HG03571 (cell line): Measurements from ENCODE around the gene MPDZ.

Experiments used
- ATAC-seq: cut with Tn5 transposase; IDR thresholded peaks from one replicate; pipeline ENCODE4 v1.9.1; 2021; ENCODE audit not compliant: unreplicated experiment

Gene MPDZ

DNA sequence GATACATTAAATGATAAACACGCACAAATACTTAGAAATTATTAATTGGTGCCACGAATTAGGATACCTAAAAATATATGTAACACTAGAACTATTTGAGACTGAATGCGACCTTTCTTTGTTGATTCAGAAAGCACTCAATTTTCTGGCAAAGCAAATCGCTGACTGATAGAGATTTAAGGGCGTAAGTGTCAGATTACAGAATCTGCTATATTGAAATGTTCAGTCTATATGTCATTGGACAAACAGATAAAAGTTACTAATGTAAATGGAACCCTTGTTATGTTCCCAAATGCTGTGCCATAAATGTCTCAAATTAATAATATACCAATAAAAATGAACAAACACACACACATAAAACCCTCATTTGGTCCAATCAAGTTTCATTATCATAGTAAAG lies 137.9 kb downstream of the MPDZ start:
- ATAC-seq, result no peak

DNA sequence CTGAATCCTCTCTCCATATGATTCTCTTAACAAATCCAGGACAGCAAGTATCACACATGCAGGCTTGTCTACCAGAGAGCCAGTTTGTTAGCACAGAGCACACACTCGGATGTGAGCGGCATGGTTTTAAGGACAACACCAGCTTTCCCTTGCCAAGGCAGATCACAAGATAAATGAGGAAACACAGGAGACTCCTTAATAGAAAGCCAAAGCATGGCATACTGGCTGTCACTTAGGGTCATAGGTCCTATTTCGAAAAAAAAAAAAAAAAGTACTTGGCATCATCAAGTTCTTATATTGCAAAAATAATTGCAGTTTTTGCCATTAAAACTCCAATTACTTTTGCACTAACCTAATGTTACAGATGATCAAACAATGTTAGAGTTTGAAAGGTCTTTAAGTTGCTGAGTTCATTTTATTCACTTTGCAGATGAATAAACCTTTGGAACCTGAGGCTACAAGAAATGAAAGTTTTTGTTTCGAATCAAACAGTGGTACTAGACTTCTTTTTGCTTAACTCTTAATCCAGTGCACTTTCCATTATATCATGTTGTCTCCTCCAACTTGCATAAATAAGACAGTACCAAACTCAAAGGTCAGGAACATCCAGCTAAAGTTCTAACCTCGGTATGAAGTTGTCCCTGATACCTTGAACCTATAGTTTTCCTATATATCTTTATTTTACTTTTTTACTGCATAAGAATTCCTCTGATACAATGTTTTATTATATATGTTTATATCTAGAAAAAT lies 138.5 kb downstream of the MPDZ start:
- no peak for ATAC-seq

DNA sequence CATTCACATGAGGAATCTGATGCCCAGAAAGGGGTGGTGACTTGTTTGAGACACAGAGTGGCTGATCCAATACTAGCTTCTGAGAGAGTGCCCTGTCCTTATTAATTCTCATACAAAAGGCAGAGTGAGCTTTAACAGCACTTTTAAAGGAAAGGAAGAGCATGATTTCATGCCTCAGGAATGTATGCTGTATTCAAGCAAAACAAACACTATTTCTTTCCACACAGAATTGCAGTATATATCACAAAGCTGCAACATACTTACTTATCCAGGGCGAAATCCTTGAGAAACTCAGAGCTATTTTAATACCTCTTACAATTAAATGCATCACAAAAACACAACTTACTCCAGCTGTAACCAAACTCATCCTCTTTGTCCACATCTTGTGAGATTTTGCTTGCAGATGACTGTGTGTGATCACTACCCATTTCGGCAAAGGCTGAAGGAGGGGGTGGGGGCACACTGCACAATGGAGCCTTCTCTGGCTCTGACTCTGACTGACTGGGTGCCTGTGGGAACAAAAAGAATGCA lies 139.8 kb downstream of the MPDZ start:
- ATAC-seq, result no peak

DNA sequence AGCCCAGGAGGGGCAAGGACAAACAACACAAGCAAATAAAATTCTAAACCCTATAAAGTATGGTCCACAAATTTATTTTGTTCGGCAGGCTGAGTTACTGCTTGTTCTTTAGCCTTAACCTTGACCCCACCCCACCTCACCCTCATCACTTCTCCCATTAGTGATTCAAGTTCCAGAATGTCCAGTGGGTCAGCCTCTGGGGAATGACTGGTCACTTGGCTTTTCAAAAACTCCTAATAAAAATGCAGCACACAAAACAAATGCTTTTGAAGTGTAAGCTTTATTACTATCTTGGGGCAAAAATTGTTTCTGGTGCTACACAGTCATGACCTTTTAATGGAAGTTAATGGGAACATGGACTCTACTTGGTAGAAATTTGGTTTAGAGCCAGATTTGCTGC lies 142.1 kb downstream of the MPDZ start:
- ATAC-seq, result no peak

DNA sequence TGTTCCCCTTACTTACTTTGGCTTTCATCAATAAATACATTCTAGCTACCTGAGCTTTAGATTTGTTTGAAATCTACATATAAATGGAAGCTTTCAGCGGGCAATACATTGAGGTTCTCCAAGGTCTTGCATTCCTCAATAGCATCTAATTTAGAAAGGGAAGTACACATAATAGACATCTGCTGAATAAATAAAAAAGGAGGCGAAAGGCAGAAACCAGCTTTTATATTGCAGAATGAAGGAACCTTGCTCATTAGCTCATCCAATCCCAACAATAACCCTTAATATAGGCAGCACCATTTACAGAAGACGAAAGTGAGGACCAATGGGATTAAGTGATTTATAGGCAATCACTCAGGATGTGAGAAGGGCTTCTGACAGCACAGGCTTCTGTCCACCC lies 147.5 kb downstream of the MPDZ start:
- no peak for ATAC-seq

DNA sequence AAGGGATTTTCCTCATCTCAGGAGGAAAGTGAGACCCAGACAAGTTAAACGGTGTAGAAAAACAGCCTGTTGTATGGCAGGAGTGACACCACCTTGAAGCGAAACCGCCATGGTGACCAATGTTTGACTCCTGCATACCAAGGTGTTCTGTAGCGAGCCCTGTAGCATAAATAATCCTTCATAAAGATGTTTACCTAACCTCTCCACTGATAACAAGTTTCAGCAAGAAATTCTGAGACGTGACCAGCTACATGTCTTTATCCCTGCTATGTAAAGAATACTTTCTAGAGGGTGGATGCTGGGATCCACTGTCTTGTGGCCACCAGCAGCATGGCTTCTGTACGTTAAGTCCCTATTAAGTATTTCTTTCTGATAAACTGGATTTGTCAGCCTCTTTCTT lies 148.1 kb downstream of the MPDZ start:
- ATAC-seq, result no peak

DNA sequence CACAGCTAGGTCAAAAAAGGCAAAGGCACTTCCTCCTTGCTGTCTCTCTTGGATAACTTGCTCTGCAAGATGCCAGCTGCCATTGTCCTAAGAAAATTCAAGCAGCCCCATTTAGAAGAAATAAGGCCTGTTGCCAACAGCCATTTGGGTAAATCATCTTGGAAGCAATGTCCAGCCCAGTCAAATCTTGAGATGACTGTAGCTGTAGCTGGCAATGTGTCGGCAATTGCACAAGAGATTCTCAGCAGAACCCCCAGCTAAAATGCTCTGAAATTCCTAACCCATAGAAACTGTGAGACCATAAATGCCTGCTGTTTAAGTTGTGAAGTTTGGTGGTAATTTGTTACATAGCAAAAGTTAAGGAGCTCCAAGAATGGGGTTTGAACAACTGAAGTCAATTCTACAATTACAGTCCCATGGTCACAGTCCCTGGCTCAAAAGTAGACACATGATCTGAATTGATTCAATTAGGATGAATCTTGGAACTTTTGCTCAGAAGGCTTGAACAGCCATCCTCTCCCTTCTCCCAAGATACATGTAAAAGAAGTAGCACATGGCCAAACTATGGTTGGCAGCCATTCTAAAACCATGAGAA lies 151.1 kb downstream of the MPDZ start:
- ATAC-seq, result no peak

DNA sequence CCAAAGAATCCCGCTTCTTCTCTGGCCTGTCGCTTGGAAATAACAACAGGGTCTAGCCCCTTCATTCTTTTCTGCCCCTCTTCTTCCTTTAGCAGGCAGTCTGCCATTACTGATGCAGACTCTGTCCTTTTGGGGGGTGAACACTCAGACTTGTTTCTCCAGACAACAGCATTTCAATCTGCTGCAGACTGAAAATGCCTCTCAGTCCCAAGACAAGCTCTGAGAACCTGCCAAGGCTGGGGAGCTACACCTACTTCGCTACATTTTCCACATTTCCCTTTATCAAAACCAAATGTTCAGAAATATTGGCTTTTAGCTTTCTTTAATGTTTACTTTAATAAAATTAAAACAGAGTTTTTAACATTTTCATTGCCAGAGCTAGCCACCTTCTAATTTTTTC lies 152.4 kb downstream of the MPDZ start:
- no peak for ATAC-seq

DNA sequence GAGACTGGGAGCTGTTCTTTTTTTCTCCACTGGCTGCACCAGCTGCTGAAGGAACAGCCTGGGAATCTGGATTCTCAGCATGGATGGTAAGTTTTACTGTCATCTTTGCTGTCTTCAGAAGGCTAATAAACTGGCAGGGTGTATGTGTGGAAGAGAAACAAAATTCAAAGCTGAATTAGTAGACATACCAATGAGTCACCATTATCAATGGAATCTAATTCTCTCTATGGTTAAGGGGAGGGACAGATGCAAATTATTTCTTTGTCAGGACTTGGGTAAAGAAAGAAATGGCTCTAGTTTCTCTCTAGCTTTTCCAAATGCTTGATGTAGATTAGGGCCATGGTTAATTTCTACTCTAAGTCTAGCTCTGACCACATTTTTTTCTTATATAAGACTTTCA lies 154.2 kb downstream of the MPDZ start:
- no peak for ATAC-seq

DNA sequence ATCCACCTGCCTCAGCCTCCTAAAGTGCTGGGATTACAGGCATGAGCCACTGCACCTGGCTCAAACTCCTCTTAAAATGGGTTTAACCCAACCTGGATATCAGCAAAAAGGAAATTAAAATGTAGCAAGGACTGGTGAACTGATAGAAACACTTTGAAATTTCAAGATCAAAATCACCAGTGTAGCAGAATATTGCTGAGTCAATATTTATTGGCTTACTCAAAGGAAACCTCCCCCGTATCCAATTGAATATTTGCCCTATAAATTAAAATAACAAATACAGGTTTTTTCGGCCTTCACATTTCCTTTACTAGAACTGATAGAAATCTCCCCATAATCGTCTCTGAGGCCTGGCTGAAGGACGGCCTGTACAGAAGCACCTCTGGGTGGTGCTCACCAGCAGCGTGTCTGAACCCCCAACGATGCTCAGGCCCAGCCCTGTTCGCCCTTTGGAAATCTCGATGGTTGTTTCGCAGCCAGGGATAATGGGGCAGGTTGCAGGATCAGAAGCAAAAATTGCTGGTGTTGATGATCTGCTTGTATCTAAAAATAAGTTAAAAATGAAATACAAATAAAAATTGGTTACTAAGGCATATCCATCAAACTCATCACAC lies 156.6 kb downstream of the MPDZ start:
- ATAC-seq, result no peak

DNA sequence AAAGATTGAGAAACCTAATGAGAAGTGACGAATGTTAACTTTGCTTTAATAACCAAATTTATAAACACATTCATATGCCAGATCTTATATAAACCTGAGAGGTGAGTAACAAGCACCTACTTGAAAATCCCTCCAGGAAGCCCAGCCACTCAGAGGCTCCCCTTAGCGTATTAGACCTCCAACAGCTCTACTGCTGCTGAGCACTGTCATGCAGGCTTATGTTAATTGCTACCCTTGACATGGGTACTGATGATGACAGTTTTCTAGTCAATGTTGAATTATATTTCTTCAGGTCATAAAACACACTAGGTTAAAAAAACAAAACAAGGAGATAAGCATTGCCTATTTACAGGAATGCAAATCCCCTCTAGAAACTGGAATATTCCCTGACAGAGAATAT lies 161.2 kb downstream of the MPDZ start:
- no peak for ATAC-seq

DNA sequence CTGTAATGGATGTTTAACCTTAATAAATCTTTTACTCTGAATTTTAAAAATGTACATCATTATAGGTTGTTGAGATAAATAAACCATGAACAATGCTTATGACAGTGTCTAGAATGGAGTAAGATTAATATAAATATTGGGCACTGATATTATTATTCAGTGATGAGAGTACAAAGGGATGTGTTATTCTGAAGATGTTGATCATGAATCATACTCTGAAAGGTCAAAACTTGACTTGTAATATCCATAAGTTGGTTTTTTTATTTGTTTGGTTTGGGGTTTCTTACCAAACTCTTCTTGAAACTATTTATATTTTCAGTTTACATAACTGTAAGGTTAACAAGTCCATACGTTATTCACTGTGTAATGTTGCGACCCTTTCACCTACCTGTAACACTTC lies 163.2 kb downstream of the MPDZ start:
- ATAC-seq, result no peak

DNA sequence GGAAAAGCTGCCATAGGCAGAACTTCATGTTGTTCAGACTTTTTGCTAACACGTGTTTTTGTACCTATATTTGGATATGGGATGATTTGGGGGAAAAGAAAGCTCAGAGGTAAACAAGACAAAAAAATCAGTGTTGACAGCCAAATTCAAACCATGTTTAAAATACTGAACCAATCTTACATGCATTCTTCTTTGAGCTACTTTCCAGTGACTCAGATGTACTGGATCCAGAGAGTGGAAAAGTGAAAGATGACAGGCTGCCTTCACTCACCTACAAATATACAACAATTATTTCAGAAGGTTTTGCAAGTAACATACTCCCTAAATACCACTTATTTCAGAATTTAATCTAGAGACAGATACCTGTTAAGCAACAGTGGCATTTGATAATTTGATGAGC lies 165.7 kb downstream of the MPDZ start:
- no peak for ATAC-seq

DNA sequence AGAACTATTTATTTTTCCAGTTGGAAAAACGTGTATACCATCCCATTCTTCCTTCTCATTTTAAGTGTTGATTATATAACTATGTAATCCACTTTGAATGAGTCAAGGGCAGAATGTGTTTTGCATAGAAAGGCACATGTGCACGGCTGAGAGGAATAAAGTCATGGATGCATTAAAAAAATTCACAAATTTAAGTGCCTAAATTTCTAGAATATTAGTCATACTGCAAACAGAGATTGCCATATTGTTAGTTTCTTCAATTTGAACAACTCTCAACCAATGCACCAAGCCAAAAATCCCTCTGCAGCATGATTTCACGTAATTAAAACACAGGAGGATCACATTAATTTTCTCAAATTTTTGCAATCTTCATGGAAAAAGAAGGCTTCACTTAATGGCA lies 166.3 kb downstream of the MPDZ start:
- no peak for ATAC-seq

DNA sequence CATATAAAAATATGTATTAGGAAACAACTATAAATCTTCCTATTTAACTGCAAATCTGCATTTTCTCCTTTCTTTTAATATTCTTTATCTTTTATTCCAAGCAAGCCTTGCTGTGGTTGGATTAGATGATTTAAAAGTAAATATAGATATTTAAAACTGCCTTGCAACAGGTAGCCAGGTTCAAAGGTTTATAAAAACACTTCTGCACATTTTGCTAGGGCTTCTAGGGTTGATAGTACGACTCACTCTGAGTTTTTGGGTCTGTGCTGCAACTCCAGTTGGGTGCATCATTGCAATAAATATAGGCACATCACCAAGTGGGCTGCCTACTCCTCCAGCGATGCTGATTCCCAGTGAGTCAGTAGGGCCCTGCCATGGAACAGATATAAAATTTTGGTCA lies 167.7 kb downstream of the MPDZ start:
- no peak for ATAC-seq

DNA sequence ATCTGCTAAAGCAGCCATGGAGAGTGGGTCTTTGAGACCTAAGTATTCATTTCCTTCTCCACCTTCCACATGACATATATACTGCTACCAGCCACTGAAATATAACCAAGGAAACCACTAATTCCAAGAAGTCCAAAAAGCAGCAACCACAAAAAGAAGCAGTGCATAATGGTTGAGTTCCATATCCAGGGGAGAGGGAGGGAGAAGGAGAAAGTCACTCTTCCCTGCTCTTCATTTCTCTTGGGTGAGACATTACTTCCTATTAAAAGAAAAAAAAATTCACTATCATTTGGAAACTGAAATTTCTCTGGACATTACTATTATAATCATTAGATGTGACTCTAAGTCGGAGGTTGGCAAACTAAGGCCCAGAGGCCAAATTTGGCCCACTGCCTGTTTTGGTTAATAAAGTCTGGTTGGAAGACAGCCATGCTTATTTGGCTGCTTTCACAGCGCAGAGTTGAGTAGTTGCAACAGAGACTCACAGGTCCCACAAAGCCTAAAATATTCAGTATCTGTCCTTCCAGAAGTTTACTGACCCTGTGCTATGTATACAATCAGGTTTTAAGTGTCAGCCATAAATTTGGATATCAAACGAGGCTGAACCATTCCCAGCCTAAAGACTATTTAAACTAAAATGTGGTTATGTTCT lies 168.6 kb downstream of the MPDZ start:
- no peak for ATAC-seq

DNA sequence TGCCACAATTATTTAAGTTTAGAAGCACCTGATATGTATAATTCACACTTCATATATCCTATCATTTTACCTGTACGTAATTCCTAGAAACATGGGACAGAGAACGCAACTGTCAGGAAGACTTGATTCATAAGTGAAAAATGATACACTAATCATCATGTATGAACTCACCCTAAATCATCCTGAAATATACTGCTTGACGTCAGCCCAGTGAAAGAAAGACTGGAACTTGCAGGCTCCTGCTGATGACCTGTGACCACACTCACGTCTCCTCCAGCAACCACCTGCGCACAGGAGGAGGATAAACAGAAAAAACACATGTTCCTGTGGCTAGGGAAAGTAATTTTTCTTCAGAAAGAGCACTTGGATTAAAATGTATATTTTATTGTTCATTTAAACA lies 169.7 kb downstream of the MPDZ start:
- no peak for ATAC-seq

DNA sequence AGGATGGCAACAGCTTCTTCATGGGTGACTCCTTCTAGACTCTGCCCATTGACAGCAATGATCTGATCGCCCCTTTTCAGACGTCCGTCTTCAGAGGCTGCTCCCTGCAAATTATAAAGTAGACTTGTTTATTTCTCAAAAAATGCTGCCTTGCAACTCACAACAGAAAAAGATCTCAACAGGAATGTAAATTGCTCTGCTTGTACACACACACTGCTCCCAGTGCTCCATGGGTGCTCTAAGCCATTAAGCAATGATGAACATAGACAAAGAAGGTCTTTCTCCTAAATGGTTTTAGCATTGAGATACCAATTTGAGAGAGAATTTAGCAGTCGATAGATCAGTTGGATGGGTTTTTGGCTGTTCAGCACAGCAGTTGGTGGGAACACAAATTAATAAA lies 172.5 kb downstream of the MPDZ start:
- ATAC-seq, result no peak

DNA sequence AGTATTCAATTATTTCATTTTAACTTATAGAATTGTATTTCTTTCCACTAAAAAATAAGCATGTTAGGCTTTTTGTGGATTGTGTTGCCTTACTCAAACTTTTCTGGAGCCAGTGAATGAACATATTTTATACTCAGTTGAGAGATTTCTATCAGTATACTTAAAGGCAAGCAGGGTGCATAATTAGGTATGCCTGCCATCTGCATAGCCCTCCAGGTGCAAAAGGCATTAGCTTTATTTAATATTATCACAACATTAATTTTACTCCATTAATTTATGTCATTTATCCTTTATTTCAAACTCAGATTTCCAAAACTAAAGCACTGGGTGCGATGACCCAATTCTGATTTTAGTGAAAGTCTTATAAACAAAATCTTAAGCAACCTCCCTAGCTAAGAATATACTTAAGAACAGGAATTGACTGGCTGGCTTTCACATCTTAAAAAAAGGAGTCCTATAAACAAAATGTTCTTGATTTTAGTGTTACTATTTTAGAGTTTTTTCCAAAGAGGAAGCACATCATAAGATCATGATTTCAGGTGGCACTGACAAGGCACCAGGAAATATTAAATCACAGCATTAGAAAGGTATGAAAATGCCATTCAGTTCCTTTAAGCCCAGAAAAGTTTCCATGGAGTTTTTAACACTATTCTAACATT lies 178.4 kb downstream of the MPDZ start:
- no peak for ATAC-seq

DNA sequence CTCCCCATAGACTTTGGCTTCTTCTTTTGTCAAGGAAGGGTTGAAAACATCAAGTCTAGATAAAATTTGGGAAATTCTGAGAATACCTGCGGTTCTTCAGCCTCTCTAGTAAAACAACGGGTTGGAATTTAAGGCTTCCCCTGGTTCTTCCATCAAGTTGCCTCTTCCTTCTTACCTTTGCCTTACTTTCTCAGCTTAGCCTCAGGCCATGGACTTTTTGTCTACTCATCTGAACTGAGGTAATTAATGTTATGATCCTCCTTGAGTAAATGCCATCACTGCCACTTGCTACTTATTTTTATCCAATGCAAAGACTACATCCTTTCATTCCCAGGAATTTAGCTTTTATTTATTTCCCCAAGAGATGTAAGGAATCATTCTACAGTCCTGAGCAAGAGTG lies 184.4 kb downstream of the MPDZ start:
- no peak for ATAC-seq

DNA sequence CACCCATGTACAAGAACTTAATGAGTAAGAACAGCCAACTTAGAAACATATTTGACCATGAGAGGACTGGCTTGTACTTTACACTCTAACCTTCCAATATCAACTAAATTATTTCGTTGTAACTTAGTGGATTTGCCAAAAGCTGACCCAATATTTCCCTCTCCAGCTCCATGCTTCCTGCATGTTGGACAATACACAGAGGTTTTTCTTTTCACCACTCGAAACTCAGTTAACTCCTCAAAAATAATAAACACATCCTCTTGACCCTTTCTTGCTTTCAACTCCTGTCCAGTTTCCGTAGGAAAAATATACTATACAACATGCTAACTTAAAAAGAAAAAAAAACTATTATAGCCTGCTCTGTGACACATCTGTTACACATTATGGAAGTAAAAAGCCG lies 188.9 kb downstream of the MPDZ start:
- no peak for ATAC-seq
